GM12878 (cell line): ENCODE results near the gene COX6A1. TPM values are rescaled to one million over a fixed set of nuclear protein-coding genes. Genes with fewer than 3 reads are reported as not detected.

Experiments used
- ATAC-seq: fragments of 200-7000 bp; cut with Tn5 transposase; 3 replicates; pipeline ENCODE4 v1.9.1; 2020; ENCODE audit warnings: mild to moderate bottlenecking, moderate library complexity
- BruUV-seq: library from RNA; stranded (reverse); fragments of 400-500 nt; replicated peaks from 2 replicates; lab custom pipeline; 2021; lab: Mats Ljungman, UMichigan
- CTCF ChIA-PET: fragments of 300-600 bp; sonication (Branson Sonifier 250); formaldehyde crosslinking; extraction: SDS; loops from one replicate; lab custom pipeline; 2021; ENCODE audit warnings: inconsistent platforms; lab: Yijun Ruan, JAX
- POLR2A ChIA-PET: fragments of 350-600 bp; formaldehyde crosslinking; extraction: SDS; loops from one replicate; lab custom pipeline; 2021; ENCODE audit warnings: inconsistent platforms; lab: Charles Lee
- RAD21 ChIA-PET: fragments of 300-600 bp; sonication (Branson Sonifier 250); formaldehyde crosslinking; loops from one replicate; lab custom pipeline; 2023; ENCODE audit warnings: antibody characterized with exemption; ENCODE audit not compliant: unreplicated experiment; lab: Charles Lee
- SMC1A ChIA-PET: fragments of 300-600 bp; sonication (Branson Sonifier 250); formaldehyde crosslinking; loops from one replicate; lab custom pipeline; 2023; ENCODE audit not compliant: unreplicated experiment, uncharacterized antibody; lab: Charles Lee
- DNase-seq: peaks from one replicate; pipeline ENCODE4 v3.0.0-alpha.2; 2011; ENCODE audit warnings: low read depth, low spot score
- FAIRE-seq: peaks from 3 replicates; lab custom pipeline; 2011; peaks lifted over from hg19 to GRCh38; lab: Jason Lieb, UNC
- H2AFZ ChIP-seq: 2 replicates; pipeline ENCODE4 v1.6.0; 2011; ENCODE audit warnings: low read depth, low read length, control low read depth; ENCODE audit not compliant: control insufficient read depth
- H3K27ac ChIP-seq: 2 replicates; pipeline ENCODE4 v1.5.1; 2011; ENCODE audit warnings: control low read depth; ENCODE audit not compliant: control insufficient read depth, insufficient read depth
- H3K27me3 ChIP-seq, 2 experiments: replicated peaks in 1 of 2; 2 replicates each; pipeline versions ENCODE4 v1.6.0 to v1.6.1; 2011; ENCODE audit warnings: low read length in 1 of 2; ENCODE audit not compliant: control insufficient read depth in 2 of 2, insufficient read depth in 2 of 2
- H3K36me3 ChIP-seq, 2 experiments: 2 replicates each; pipeline ENCODE4 v1.5.1; 2011; ENCODE audit warnings: low read length in 1 of 2; ENCODE audit not compliant: control insufficient read depth in 2 of 2, insufficient read depth in 2 of 2
- H3K4me1 ChIP-seq: 2 replicates; pipeline ENCODE4 v1.6.1; 2011; ENCODE audit warnings: mild to moderate bottlenecking, low read length, moderate library complexity, mixed read lengths; ENCODE audit not compliant: control insufficient read depth, insufficient read depth
- H3K4me2 ChIP-seq: 2 replicates; pipeline ENCODE4 v1.6.0; 2011; ENCODE audit warnings: control low read depth; ENCODE audit not compliant: control insufficient read depth, insufficient read depth
- H3K4me3 ChIP-seq: fragments of 200-600 bp; sonication (generic); 2 replicates; pipeline ENCODE4 v1.5.1; 2016
- H3K79me2 ChIP-seq: 2 replicates; pipeline ENCODE4 v1.6.0; 2011; ENCODE audit warnings: low read length; ENCODE audit not compliant: control insufficient read depth, insufficient read depth
- H3K9ac ChIP-seq: 2 replicates; pipeline ENCODE4 v1.8.0; 2011; ENCODE audit warnings: low read length, control low read depth, mixed read lengths; ENCODE audit not compliant: control insufficient read depth, insufficient read depth
- H3K9me3 ChIP-seq: replicated peaks from 3 replicates; pipeline ENCODE4 v1.5.1; 2011; ENCODE audit warnings: mild to moderate bottlenecking, low read length; ENCODE audit not compliant: control insufficient read depth, insufficient read depth
- H4K20me1 ChIP-seq: 2 replicates; pipeline ENCODE4 v1.6.0; 2011; ENCODE audit not compliant: control insufficient read depth, insufficient read depth
- FOXK2 ChIP-seq: fragments of 450-650 bp; IDR thresholded peaks from 2 replicates; pipeline ENCODE4 v1.6.1; 2017; ENCODE audit warnings: mild to moderate bottlenecking, moderate library complexity
- ZNF24 ChIP-seq: fragments of 450-650 bp; IDR thresholded peaks from 2 replicates; pipeline ENCODE4 v1.6.1; 2017; ENCODE audit warnings: antibody characterized with exemption, mild to moderate bottlenecking
- WGBS: methylation state at CpG from one replicate; pipeline ENCODE4 v1.1.6; 2016; ENCODE audit warnings: low lambda C conversion rate; ENCODE audit not compliant: insufficient replicate concordance, insufficient coverage; ENCODE audit errors: missing lambda C conversion rate; 5-methylcytosine and 5-hydroxymethylcytosine counted together
- in situ Hi-C: fragments of 300-500 bp; cut with MboI; formaldehyde crosslinking; loops from 9 replicates; pipeline ENCODE4 v1.14.3; 2018; ENCODE audit warnings: mixed read lengths
- intact Hi-C: fragments of 100-400 bp; cut with micrococcal nuclease; formaldehyde crosslinking; loops from one replicate; pipeline ENCODE4 v1.14.2; 2022; ENCODE audit not compliant: unreplicated experiment
- polyA plus RNA-seq, 11 experiments: library from polyadenylated mRNA; depleted of rRNA in 4 of 11; unstranded in 6 of 11; stranded (reverse) in 5 of 11; fragments of >200 nt; fragmentation: Nextera tagmentation in 4 of 11; fragmentation: Illumina TruSeq in 1 of 11; extraction: Ambion mirVana in 4 of 11; extraction: Trizol in 1 of 11; gene quantifications; 1 replicate in 1 of 11; 2 replicates in 10 of 11; pipeline versions ENCODE4 v1.2.1 to v1.2.3, GENCODE V29; 2011 to 2016; ENCODE audit warnings: inconsistent platforms in 2 of 11, missing spikeins in 2 of 11, low read depth in 1 of 11
- total RNA-seq, 4 experiments: library from RNA; depleted of rRNA in 3 of 4; stranded (reverse); fragments of >200 nt in 3 of 4; fragmentation: Illumina TruSeq in 1 of 4; extraction: Trizol in 1 of 4; gene quantifications; 2 replicates each; pipeline versions ENCODE4 v1.2.1 to v1.2.3, GENCODE V29; 2013 to 2021
- TF ChIP-seq, protein P1 (sequence below): fragments of 450-650 bp; conservative IDR thresholded peaks from 2 replicates; pipeline ENCODE4 v1.6.1; 2017; ENCODE audit warnings: mild to moderate bottlenecking, moderate library complexity

The COX6A1 gene
- total and polyA plus RNA-seq, 10 of the 15 experiments (the other 5 are each of a cell fraction or from before 2014, with no cell fraction given): 408 to 2,723 (median 1,019) TPM

DNA sequence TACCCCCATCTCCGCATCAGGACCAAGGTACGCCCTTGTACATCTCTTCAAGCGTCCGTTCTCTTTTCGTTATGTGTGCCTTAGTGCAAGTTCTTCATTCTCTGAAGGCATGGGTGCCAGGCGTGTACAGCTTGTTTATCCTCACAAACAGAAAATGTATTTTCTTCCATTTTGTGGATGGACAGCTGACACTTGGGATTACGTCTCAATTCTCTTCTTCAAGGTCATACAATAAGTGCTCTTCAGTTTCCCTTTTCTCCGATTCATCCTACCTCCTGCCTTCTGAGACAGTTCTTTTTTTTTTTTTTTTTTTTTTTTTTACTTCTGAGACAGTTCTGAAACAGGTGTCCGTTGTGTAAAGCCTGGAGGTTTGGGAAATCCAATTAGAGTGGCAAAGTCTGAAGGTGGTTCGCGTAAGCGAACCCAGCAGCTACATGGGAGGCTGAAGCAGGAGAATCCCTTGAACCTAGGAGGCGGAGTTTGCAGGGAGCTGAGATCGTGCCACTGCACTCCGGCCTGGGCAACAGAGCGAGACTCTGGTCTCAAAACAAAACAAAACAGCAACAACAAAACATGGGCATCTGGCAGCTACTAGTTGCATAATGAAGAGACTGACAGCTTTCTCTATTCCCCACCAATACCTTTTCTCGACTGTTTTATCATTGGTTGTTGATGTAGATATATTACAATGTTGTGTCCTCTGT, 734 bp downstream of the COX6A1 start:
- Histone ChIP-seq H3K9me3 (no peaks in the 10 kb centered on the region), H3K79me2 (peaks cover 26% of the 10 kb centered on the region), H3K4me2 (peak overlapping the region; percentile 70), H2AFZ (no peak overlapping the region; the same call in 1 of the 2 replicates), H3K27ac (peak overlapping the region; percentile 3), H3K4me3 (peak overlapping the region; percentile 70), H3K9ac (peak overlapping the region; percentile 67), H4K20me1 (no peaks in the 10 kb centered on the region), H3K4me1 (no peaks in the 10 kb centered on the region; the same call in 1 of the 2 replicates), H3K36me3 (peaks cover 0 to 13% of the 10 kb centered on the region in 2 experiments; a peak in 2 of 4 replicates), H3K27me3 (no peaks in the 10 kb centered on the region)
- TF ChIP-seq FOXK2: no peak
- TF ChIP-seq ZNF24: no peak
- TF ChIP-seq, protein P1, sequence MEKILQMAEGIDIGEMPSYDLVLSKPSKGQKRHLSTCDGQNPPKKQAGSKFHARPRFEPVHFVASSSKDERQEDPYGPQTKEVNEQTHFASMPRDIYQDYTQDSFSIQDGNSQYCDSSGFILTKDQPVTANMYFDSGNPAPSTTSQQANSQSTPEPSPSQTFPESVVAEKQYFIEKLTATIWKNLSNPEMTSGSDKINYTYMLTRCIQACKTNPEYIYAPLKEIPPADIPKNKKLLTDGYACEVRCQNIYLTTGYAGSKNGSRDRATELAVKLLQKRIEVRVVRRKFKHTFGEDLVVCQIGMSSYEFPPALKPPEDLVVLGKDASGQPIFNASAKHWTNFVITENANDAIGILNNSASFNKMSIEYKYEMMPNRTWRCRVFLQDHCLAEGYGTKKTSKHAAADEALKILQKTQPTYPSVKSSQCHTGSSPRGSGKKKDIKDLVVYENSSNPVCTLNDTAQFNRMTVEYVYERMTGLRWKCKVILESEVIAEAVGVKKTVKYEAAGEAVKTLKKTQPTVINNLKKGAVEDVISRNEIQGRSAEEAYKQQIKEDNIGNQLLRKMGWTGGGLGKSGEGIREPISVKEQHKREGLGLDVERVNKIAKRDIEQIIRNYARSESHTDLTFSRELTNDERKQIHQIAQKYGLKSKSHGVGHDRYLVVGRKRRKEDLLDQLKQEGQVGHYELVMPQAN: 0 out of 2 replicates have a peak, but pooled peaks have one; percentile 21
- ChIA-PET CTCF (interaction anchor here (0.6 to 2.3 kb wide), 14 partner anchors 9 to 662 kb away, joined by 3 to 35 read pairs (median 4); partner anchors contain the start of genes DYNLL1, POP5, SIRT4 and SRSF9), POLR2A (interaction anchor here (0.7 to 1.3 kb wide), 8 partner anchors 24 to 623 kb away, joined by 3 to 9 read pairs (median 4); partner anchors contain the start of gene DYNLL1), SMC1A (interaction anchor here (0.8 to 1.9 kb wide), 8 partner anchors 9 to 211 kb away, joined by 3 to 6 read pairs (median 4); partner anchors contain the start of gene POP5), RAD21 (interaction anchor here (0.7 to 1.8 kb wide), 5 partner anchors 27 to 533 kb away, joined by 3 to 8 read pairs (median 4); partner anchors contain the start of gene POP5)
- intact Hi-C loops (loop anchor here (2.0 kb wide), 1 partner anchor 30 kb away; the partner anchor contains the start of gene SRSF9), in situ Hi-C loops (loop anchor here (10.0 kb wide), 1 partner anchor 114 kb away; the partner anchor contains the start of gene PLA2G1B)
- ATAC-seq: peak; percentile 11
- WGBS: 20% methylated on average over 16 of the region's 17 CpGs
- no peak for FAIRE-seq
- no peak for DNase-seq
- BruUV-seq: TSS peak; percentile 82
